ENCODE measurements around the gene PRG2.
"Not testable (repeated sequence)": the region's sequence is repeated elsewhere in the genome, so short reads cannot be mapped to it uniquely, and the experiment has no call there.

The PRG2 gene

GRCh38 chr11:57368106-57368844, 22.2 kb downstream of the PRG2 start:
- no peak for DNase-seq (ENCODE audit: low read depth)

- no peak for DNase-seq (ENCODE audit: low read depth)
Measured at GRCh38 chr11:57364851-57365660, 25.4 kb downstream of the PRG2 start.

- no peak for DNase-seq (ENCODE audit: low read depth)
Measured at GRCh38 chr11:57363131-57364080, 27.0 kb downstream of the PRG2 start.

- DNase-seq (ENCODE audit: low read depth), result no peak
Measured at GRCh38 chr11:57361926-57362325, 28.5 kb downstream of the PRG2 start.

- DNase-seq (ENCODE audit: low read depth), result not testable (repeated sequence)
Measured at GRCh38 chr11:57361420-57361819, 29.0 kb downstream of the PRG2 start.

DNA sequence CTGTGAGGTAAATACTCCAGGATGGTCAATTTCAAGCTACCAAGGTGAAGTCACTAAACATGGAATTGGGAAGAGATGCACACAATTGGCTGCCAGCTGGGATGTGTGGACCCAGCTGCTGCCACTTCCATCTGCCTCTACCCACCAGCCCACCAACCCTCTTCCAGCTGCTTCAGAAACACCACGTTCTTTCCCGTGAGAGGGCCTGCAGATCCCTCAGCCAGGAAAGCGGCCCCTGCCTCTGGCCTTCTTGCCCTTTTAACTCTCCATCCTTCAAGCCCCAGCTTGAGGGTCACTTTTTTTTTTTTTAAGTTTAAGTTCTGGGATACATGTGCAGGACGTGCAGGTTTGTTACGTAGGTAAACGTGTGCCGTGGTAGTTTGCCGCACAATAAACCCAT, 29.5 kb downstream of the PRG2 start:
- DNase-seq (ENCODE audit: low read depth), result no peak

DNA sequence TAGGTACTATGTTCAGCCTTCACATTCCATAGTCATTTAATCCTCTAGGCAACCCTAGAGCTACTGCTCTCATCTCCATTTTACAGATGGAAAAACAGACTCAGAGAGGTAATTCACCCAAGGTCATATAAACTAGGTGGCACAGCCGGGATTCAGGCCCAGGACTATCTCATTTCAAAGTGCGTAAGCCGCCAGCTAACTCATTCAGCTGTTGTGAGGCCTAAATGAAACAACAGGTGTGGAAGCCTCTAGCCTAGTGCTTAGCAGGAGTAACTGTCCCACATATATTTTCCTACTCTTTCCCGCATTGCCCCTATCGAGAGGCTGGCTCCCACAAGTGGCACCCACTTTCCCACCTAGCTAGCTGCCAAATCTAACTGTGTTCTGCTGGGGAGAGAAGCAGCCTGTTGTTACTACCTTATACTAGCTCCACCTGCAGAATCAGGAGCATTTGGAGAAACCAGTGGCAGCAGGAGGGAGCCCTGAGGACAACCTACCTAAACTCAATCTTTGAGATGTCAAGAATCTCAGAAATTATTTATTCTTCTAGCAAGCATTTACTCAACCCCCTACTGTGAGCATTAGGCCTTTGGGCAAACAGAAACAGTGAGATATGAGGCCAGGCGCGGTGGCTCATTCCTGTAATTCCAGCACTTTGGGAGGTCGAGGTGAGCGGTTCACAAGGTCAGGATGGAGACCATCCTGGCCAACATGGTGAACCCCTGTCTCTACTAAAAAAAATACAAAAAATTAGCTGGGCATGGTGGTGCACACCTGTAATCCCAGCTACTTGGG, 30.4 kb downstream of the PRG2 start:
- DNase-seq (ENCODE audit: low read depth), result no peak

DNA sequence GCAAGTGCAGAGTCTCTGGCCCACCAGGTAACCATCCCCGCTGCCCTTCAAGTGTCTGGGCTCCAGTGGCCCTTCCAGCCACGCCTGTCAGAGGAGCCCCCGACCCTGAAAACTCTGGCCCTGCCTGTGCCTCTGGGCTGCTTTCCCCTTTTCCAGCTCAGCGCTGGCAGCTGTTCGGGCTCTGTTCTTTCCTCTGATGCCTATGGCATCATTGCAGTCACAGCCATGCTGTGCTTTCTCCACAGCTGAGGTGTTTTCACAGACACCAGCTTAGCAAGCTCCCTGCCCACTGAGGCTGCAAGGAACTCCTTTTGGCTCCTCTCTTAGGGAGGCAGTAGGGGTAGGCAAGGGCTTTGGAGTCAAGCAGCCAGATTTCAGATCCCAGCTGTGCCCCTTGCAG, 31.1 kb downstream of the PRG2 start:
- DNase-seq (ENCODE audit: low read depth), result no peak

- DNase-seq (ENCODE audit: low read depth), result no peak
Measured at GRCh38 chr11:57358991-57359390, 31.5 kb downstream of the PRG2 start.

GRCh38 chr11:57358543-57358961, 31.9 kb downstream of the PRG2 start:
- no peak for DNase-seq (ENCODE audit: low read depth)

DNA sequence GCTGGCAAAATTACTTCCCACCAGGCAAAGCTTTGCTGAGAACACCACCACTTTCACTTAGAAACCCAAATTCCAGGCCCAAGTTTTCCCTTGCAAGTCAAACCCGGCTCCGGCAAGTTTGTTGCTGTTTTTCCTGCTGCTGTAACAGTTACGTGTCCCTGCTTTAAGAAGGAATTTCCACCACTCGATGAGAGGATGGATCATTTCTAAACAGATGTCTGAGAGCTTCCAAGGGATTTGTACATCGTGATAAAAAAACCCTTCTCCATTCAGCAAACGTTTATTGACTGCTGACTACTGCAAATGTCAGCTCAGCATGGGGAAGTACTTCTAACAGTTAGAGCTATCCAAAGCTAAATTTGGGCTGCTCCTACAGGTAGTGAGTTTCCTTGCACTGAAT, 32.6 kb downstream of the PRG2 start:
- DNase-seq (ENCODE audit: low read depth), result no peak

- DNase-seq (ENCODE audit: low read depth), result no peak
Measured at GRCh38 chr11:57357310-57357709, 33.1 kb downstream of the PRG2 start.

GRCh38 chr11:57356268-57356667, 34.2 kb downstream of the PRG2 start:
- no peak for DNase-seq (ENCODE audit: low read depth)

GRCh38 chr11:57354699-57355098, 35.8 kb downstream of the PRG2 start:
- DNase-seq (ENCODE audit: low read depth), result no peak

DNA sequence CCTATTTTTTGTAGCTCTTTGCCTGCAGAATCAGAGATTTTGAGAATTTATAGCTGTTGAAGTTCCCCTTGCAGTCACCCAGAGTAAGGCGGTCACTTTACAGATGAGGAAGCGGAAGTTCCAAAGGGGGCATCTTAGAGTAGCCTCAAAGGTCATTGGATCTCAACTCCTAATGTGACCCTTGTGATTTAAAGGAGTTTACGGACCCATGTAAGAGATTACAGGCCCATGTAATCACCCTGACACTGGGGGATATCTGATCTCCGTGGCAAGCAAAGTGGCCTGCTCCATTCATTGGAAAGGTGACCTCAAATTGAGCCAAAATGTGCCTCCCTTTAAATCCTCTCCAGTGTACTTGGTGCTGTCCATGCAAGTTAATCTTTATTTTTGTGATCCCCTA, 36.6 kb downstream of the PRG2 start:
- DNase-seq (ENCODE audit: low read depth), result no peak

DNA sequence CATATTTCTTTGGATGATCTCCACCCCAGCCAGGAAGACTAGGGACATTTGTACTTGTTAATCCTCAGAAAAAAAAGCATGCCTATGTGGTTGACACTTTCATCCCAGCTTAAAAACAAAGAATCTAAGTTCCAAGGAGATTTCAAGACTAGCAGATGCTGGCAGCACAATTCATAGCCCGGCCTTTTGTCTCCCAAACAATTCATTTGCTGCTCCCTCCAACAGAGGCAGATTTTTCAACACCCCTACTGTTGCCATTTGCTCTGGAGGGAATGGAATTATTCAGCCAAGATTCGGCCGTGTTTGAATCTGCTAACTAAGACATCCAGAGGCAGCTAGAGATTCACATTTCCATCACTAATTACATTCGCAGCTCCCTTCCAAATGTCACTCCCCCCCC, 37.0 kb downstream of the PRG2 start:
- no peak for DNase-seq (ENCODE audit: low read depth)

DNA sequence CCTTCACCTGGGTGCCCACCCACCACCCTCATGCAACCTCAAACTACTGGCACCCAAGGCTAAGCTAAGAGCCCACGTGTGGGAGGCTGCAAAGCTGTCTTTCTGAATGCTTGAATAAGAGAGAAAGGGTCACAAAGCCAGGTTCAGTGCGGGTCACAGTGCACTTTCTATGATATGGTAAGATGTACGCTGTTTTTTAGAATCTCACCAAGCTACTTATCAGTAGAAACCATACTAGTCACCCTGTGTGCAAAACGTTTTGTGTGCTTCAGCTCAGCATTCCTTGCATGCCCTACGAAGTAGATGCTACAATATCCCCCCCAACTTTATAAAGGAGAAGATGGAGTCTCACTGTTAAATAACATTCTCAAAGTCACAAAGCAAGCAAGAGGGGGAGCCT, 37.4 kb downstream of the PRG2 start:
- no peak for DNase-seq (ENCODE audit: low read depth)

- peak; percentile 37 for DNase-seq (ENCODE audit: low read depth)
Measured at GRCh38 chr11:57349491-57350274, 40.8 kb downstream of the PRG2 start.

- no peak for DNase-seq (ENCODE audit: low read depth)
Measured at GRCh38 chr11:57348636-57349313, 41.7 kb downstream of the PRG2 start.

DNA sequence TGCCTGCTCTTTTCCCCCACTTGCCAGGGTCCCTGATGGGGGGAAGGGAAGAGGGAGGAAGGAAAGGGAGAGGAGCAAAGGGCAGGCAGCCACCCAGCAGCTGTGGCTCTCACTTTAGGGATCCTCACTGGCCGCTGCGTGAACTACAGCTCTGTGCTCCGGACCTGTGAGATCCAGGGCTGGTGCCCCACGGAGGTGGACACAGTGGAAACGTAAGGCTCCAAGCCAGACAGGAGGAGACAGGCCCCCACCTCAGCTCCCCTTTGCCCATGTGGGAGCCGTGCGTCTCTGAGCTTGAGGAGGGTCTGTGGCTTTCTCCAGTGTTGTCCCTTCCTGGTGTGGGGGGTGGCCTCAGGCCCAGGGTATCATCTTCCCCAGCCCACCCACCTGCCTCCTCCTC, 42.4 kb downstream of the PRG2 start:
- DNase-seq (ENCODE audit: low read depth), result no peak

Measured in T follicular helper cell (primary cell).